HG03103 (cell line): ENCODE measurements around the gene IGSF23.
"Not testable (repeated sequence)": the region's sequence is repeated elsewhere in the genome, so short reads cannot be mapped to it uniquely, and the experiment has no call there.

ENCODE experiments used
- ATAC-seq: cut with Tn5 transposase; IDR thresholded peaks from one replicate; pipeline ENCODE4 v1.9.1; 2021; ENCODE audit warnings: low read depth; ENCODE audit not compliant: unreplicated experiment

IGSF23 gene

GRCh38 chr19:44661205-44661604 lies 47.8 kb downstream of the IGSF23 start:
- no peak for ATAC-seq

DNA sequence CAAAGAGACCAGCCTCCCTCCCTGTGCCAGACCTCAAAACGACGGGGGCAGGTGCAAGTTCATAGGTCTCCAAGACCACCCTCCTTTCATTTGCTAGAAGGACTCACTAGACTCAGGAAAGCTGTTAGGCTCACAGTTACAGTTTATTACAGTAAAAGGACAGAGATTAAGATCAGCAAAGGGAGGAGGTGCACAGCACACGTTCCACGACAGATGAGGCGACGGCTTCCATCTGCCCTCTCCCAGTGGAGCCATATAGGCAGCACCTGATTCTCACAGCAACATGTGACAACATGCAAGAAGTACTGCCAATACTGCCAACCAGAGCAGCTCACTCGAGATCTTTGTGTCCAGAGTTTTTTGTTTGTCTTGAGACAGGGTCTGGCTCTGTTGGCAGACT lies 48.5 kb downstream of the IGSF23 start:
- ATAC-seq, result no peak

DNA sequence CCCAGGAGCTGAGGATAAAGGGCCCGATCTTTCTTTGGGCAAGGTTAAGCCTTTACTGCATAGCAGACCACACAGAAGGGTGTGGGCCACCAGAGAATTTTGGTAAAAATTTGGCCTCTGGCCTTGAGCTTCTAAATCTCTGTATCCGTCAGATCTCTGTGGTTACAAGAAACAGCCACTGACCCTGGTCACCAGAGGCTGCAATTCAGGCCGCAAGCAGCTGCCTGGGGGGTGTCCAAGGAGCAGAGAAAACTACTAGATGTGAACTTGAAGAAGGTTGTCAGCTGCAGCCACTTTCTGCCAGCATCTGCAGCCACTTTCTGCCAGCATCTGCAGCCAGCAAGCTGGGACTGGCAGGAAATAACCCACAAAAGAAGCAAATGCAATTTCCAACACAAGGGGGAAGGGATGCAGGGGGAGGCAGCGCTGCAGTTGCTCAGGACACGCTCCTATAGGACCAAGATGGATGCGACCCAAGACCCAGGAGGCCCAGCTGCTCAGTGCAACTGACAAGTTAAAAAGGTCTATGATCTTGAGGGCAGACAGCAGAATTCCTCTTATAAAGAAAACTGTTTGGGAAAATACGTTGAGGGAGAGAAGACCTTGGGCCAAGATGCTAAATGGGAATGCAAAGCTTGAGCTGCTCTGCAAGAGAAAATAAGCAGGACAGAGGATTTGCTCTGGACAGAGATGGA lies 49.5 kb downstream of the IGSF23 start:
- ATAC-seq, result no peak

DNA sequence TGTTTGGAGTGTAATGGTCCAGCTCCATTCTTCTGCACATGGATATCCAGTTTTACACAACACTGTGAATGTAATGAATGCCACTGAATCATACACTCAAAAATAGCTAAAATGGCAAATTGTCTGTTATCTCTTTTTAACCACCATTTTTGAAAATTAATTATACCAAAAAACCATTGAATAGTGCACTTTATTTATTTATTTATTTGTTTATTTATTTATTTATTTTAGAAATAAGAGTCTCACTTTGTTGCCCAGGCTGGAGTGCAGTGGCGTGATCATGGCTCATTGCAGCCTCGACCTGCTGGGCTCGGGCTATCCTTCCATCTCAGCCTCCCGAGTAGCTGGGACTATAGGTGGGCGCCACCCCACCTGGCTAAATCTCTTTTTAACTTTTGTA lies 50.6 kb downstream of the IGSF23 start:
- no peak for ATAC-seq

DNA sequence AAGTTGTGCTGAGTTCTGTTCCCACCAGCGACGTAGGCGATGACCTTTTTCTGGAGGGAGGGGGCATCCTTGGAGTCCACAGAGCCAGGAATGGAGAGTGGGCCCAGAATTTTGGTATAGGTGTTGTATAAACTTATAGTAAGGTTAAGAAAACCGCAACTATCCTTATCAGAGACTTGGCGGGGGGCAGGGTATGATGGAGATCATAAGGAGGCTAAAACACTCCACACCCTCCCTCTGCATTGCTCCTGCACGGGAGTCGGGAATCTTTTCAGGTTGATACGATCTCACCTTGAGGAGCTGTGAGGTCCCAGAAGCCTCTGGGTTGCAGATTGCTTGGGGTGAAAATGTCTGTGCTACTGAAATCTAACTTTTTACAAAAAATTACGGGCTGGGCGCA lies 51.6 kb downstream of the IGSF23 start:
- no peak for ATAC-seq

- no peak for ATAC-seq
Measured at GRCh38 chr19:44666852-44667556, 53.6 kb downstream of the IGSF23 start.

- no peak for ATAC-seq
Measured at GRCh38 chr19:44668985-44669764, 55.8 kb downstream of the IGSF23 start.

- ATAC-seq, result not testable (repeated sequence)
Measured at GRCh38 chr19:44670027-44670426, 56.7 kb downstream of the IGSF23 start.

GRCh38 chr19:44671400-44671799 lies 58.0 kb downstream of the IGSF23 start, which contains the start of gene CEACAM19:
Gene CEACAM19 (plus strand): TSS chr19:44671482. CDS start chr19:44671932, 450 bp downstream.
- no peak for ATAC-seq

GRCh38 chr19:44672226-44672625 lies 58.9 kb downstream of the IGSF23 start:
- ATAC-seq, result no peak

DNA sequence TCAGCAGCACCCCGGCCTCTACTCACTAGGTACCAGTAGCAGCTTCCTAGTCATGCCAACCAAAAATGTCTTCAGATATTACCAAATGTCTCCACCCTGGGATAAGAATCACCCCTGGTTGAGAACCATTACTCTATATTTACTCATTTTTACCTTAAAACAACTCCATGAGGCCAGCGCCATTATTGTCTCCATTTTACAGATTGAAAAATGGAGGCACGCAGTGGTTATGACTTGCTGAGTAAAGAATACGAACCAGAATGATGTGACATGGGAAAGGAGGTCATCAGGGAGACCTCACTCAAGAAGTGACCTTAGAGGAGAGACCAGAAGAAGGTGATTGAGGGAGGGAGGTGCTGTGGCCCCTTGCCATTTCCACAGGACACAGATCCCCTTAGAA lies 60.1 kb downstream of the IGSF23 start:
- no peak for ATAC-seq

DNA sequence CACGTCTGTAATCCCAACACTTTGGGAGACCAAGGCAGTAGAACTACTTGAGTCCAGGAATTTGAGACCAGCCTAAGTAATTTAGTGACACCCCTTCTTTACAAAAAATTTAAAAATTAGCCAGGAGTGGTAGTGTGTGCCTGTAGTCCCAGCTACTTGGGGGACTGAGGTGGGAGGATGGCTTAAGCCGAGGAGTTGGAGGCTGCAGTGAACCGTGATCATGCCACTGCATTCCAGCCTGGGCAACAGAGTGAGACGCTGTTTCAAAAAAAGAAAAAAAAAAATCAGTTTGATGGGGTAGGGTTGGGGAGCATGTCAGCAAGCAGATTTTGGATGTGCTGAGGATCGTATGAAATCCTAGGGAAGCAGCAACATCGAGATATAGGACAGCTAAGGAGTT lies 62.2 kb downstream of the IGSF23 start:
- no peak for ATAC-seq

- ATAC-seq, result no peak
Measured at GRCh38 chr19:44677019-44677811, 63.9 kb downstream of the IGSF23 start.

GRCh38 chr19:44680536-44680935 lies 67.2 kb downstream of the IGSF23 start:
- no peak for ATAC-seq

- no peak for ATAC-seq
Measured at GRCh38 chr19:44681992-44682790, 68.8 kb downstream of the IGSF23 start.

DNA sequence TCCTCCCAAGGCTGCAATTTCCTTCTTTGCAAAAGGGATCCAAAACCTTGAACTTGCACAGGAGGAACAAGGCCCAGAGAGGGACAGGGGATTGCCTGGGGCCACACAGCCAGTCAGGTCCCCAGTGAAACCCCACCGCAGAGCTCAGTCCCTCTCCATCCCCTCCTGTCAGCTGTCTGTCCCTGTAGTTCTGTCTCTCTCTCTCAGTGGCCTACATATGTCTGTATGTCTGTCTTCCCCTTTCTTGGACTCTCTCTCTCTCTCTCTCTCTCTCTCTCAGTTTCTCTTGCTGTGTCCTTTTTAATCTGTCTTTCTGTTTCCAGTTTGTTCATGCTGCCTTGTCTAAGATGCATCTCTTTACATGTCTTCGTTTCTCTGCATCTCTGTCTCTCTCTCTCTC lies 69.4 kb downstream of the IGSF23 start:
- no peak for ATAC-seq

- ATAC-seq, result no peak
Measured at GRCh38 chr19:44683434-44684210, 70.3 kb downstream of the IGSF23 start.

DNA sequence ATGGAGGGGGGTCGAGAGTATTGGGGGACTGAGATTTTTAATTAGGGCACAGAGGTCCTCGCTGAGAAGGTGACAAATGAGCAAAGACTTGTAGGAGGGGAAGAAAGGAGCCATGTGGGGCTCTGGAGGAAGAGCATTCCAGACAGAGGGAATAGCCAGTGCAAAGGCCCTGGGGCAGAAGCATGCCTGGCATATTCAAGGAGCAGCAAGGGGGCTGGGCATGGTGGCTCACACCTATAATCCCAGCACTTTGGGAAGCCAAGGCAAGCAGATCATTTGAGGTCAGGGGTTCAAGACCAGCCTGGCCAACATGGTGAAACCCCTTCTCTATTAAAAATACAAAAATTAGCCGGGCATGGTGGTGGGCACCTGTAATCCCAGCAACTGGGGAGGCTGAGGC lies 71.0 kb downstream of the IGSF23 start:
- not testable (repeated sequence) for ATAC-seq
